Thymus (tissue), 14 donors: ENCODE data around the gene FAM185A. TPM values are rescaled to one million over a fixed set of nuclear protein-coding genes. Genes with fewer than 3 reads are reported as not detected.
"Not testable (repeated sequence)": the region's sequence is repeated elsewhere in the genome, so short reads cannot be mapped to it uniquely, and the experiment has no call there.

Experiments used
- DNase-seq, 9 donors: peaks; one replicate each; pipeline ENCODE4 v3.0.0-alpha.2; 2013; ENCODE audit warnings: low spot score in 9 of 9, low read depth in 6 of 9, missing footprints in 1 of 9
- H3K27ac ChIP-seq, 2 donors: one replicate each; pipeline ENCODE4 v1.5.1; 2013; ENCODE audit warnings: control low read depth in 1 of 2, low read depth in 1 of 2, low read length in 1 of 2, mild to moderate bottlenecking in 1 of 2, moderate library complexity in 1 of 2
- H3K27me3 ChIP-seq, 2 donors: one replicate each; pipeline ENCODE4 v1.5.1; 2013; ENCODE audit warnings: low read length in 1 of 2; ENCODE audit not compliant: control insufficient read depth in 2 of 2, insufficient read depth in 1 of 2
- H3K36me3 ChIP-seq, 2 donors: one replicate each; pipeline ENCODE4 v1.5.1; 2013; ENCODE audit warnings: low read length in 1 of 2, mild to moderate bottlenecking in 1 of 2, moderate library complexity in 1 of 2; ENCODE audit not compliant: control insufficient read depth in 2 of 2, insufficient read depth in 2 of 2
- H3K4me1 ChIP-seq, 2 donors: one replicate each; pipeline ENCODE4 v1.5.1; 2013; ENCODE audit warnings: low read length in 2 of 2; ENCODE audit not compliant: control insufficient read depth in 2 of 2, insufficient read depth in 2 of 2
- H3K4me3 ChIP-seq, 2 donors: one replicate each; pipeline ENCODE4 v1.5.1; 2013; ENCODE audit warnings: low read length in 2 of 2, control low read depth in 1 of 2, mild to moderate bottlenecking in 1 of 2
- H3K9me3 ChIP-seq, 2 donors: one replicate each; pipeline ENCODE4 v1.5.1; 2013; ENCODE audit warnings: low read length in 1 of 2, mild to moderate bottlenecking in 1 of 2; ENCODE audit not compliant: control insufficient read depth in 2 of 2, insufficient read depth in 1 of 2
- WGBS: extraction: QIAGEN DNeasy Blood & Tissue Kit; methylation state at CpG from one replicate; pipeline ENCODE4 v1.1.7; 2013; 5-methylcytosine and 5-hydroxymethylcytosine counted together
- long read RNA-seq, 10 donors: transcript quantifications; one replicate each; lab custom pipeline, GENCODE V29; 2026
- polyA plus RNA-seq: library from polyadenylated mRNA; stranded (reverse); fragments of 200-250 nt; gene quantifications from one replicate; pipeline ENCODE4 v1.2.3, GENCODE V29; 2013
- total RNA-seq: library from RNA; stranded (reverse); fragments of 120-200 nt; gene quantifications from one replicate; pipeline ENCODE4 v1.2.4, GENCODE V29; 2013
- donor health status: healthy.

FAM185A gene
- total RNA-seq (8.2 TPM), polyA plus RNA-seq (5.6 TPM)
- long read RNA-seq, donor 1 = 0 reads
- long read RNA-seq, donor 2 = 0 reads
- long read RNA-seq, donor 3, partial matches to known transcripts = 0 of 3 reads
- long read RNA-seq, donor 3, other reads (novel, unspliced or antisense) = 0 of 3 reads
- long read RNA-seq, donor 4 = 0 reads
- long read RNA-seq, donor 5, partial matches to known transcripts = 0 of 2 reads
- long read RNA-seq, donor 5, other reads (novel, unspliced or antisense) = 0 of 2 reads
- long read RNA-seq, donor 6, partial matches to known transcripts = 0 of 1 reads
- long read RNA-seq, donor 6, other reads (novel, unspliced or antisense) = 0 of 1 reads
- long read RNA-seq, donor 7 = 0 reads
- long read RNA-seq, donor 8 = 0 reads
- long read RNA-seq, donor 9 = 0 reads
- long read RNA-seq, donor 10 = 0 reads

DNA sequence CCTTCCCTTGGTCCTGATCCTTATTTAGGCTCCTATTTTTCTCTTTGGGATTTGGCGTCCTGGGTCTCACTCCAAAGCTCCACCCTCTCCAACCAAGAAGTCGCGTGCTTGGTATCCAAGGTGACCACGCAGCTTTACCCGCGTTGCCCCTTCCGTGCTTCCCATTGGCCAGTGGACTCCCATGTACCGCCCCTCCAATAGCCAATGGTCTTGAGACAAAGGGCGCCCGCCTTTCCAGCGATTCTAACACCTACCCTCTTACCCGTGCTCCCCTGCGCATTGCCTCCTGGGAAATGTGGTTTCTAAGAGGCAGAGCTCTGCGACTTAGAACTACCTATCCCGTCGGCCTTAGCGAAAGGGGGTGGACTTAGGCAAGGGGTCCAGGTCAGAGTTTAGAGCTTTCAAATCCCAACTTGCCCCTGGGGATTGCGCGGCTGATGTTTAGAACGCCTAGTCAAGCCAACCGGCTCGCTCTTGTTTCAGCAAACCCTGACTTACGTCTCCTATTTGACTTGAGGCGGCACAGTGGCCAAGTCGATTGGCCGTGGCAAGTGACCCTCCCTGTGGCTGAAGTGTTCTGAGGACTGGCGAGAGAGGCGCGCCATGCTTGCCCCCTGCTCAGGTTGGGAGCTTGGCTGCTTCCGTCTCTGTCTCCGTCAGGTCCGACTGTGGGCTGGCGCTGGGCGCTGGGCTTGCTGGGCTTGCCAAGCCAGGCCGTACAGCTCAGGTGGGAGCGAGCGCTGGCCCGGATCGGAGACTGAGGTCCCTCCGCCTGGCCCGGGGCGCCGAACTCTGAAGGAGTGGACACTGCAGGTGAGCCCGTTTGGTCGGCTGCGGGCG lies at the start of gene FAM185A:
Gene FAM185A, plus strand, starts transcription at position 395 of the 840 bp plus-strand sequence. Its CDS starts 209 bp downstream, at position 604.
- H3K27ac ChIP-seq, H3K9me3 ChIP-seq: not testable (repeated sequence)
- under 1% methylated on average over 42 of the region's 47 CpGs for WGBS

DNA sequence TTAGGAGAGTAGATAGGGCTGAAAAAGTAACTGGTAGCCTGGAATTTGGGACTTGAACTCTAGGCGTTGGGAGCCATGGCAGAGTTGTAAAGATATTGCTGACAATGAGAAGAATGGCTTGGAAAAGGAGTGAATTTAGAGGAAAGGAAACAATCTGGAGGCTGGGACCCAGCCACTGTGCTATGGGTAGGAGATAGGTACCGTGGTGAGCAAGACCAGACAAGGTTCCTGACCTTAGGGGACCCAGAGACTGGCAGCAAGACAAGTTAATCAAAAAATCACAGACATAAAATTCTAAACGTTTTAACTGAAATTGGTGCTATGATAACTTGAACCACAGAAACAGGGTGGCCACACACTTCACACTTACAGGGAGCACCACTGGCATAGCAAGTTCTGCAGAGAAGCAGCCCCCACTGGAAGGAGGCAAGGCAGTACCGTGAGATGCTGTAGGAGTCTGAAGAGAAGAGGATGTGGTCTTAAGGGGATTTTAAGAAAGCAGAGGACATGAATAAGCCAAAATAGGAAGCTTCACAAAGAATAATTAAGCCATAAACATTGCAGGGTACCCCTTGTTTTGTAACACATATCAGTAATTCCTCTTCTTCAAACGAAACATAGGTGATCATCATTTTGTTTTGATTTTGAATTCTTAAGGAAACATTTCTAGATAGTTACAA lies 35.6 kb upstream of the FAM185A start:
- H3K9me3 ChIP-seq, H3K27me3 ChIP-seq, H3K4me1 ChIP-seq, H3K36me3 ChIP-seq, H3K4me3 ChIP-seq, H3K27ac ChIP-seq: not testable (repeated sequence)
- DNase-seq = peak in 2 of 9 donors; percentile 2 to 8
- 47% methylated on average over 5 of the region's 5 CpGs for WGBS

More for the DNA sequence above, at the start of gene FAM185A:
- H3K36me3 ChIP-seq, H3K4me1 ChIP-seq, H3K27me3 ChIP-seq: not testable (repeated sequence)
- peak within 1 kb of the TSS; percentile 38 to 71 for H3K4me3 ChIP-seq
- DNase-seq = peak; percentile 88 to 99 (median 96)

- WGBS = no CpG with 5 or more reads among the region's 1 CpG
- not testable (repeated sequence) for H3K27ac ChIP-seq, DNase-seq, H3K4me1 ChIP-seq, H3K4me3 ChIP-seq, H3K36me3 ChIP-seq, H3K9me3 ChIP-seq, H3K27me3 ChIP-seq
These were observed 35.1 kb upstream of the FAM185A start for GRCh38 chr7:102713691-102714080.

GRCh38 chr7:102714774-102715522 lies 33.9 kb upstream of the FAM185A start:
- H3K9me3 ChIP-seq, H3K36me3 ChIP-seq: not testable (repeated sequence)

GRCh38 chr7:102715718-102716117 lies 33.1 kb upstream of the FAM185A start:
- H3K36me3 ChIP-seq, H3K4me1 ChIP-seq, H3K27ac ChIP-seq, H3K9me3 ChIP-seq, H3K27me3 ChIP-seq, H3K4me3 ChIP-seq, DNase-seq: not testable (repeated sequence)
- WGBS = 90% methylated on average over 2 of the region's 3 CpGs

More at GRCh38 chr7:102714774-102715522, 33.9 kb upstream of the FAM185A start:
- not testable (repeated sequence) for H3K27ac ChIP-seq, H3K4me3 ChIP-seq, H3K4me1 ChIP-seq, H3K27me3 ChIP-seq, DNase-seq
- WGBS = 98% methylated on average over 4 of the region's 6 CpGs

DNA sequence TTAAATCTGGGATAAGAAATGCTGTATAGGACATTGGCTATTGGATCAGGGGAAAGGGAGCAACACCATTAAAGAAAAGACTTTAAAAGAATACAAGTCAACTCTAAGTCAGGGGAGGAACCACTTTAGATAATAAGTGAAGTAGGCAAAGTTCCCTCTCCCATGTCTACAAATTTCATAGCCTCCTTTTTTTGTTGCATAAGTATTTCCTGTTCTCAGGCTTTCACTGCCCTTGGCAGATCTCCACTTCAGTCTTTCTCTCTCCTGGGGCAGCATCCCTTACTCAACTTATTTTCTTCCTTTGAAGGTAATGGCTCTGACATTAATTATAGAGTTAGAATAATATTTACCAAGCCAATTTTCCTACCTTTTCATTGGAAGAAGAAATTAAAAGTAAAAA lies 30.3 kb upstream of the FAM185A start:
- not testable (repeated sequence) for H3K27ac ChIP-seq, H3K4me3 ChIP-seq, DNase-seq, H3K4me1 ChIP-seq, H3K9me3 ChIP-seq, H3K27me3 ChIP-seq, H3K36me3 ChIP-seq

DNA sequence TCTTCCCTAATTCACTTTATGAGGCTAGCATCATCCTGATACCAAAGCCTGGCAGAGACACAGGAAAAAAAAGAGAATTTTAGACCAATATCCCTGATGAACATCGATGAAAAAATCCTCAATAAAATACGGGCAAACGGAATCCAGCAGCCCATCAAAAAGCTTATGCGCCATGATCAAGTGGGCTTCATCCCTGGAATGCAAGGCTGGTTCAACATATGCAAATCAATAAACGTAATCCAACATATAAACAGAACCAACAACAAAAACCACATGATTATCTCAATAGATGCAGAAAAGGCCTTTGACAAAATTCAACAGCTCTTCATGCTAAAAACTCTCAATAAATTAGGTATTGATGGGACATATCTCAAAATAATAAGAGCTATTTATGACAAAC lies 22.6 kb upstream of the FAM185A start:
- H3K4me1 ChIP-seq, H3K27me3 ChIP-seq, H3K36me3 ChIP-seq, DNase-seq, H3K27ac ChIP-seq, H3K9me3 ChIP-seq, H3K4me3 ChIP-seq: not testable (repeated sequence)
- 96% methylated on average over 5 of the region's 5 CpGs for WGBS

DNA sequence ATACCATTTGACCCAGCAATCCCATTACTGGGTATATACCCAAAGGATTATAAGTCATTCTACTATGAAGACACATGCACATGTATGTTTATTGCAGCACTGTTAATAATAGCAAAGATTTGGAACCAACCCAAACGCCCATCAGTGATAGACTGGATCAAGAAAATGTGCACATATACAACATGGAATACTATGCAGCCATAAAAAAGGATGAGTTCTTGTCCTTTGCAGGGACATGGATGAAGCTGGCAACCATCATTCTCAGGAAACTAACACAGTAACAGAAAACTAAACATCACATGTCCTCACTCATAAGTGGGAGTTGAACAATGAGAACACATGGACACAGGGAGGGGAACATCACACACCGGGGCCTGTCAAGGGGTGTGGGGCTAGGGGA lies 19.1 kb upstream of the FAM185A start:
- H3K27me3 ChIP-seq, H3K9me3 ChIP-seq, H3K36me3 ChIP-seq, H3K27ac ChIP-seq, H3K4me3 ChIP-seq, DNase-seq, H3K4me1 ChIP-seq: not testable (repeated sequence)
- WGBS = 92% methylated on average over 2 of the region's 2 CpGs
